HepG2 (cell line): ENCODE data around the gene RAB5B. TPM values are rescaled to one million over a fixed set of nuclear protein-coding genes. Genes with fewer than 3 reads are reported as not detected.
A peak's percentile ranks its signal among the peaks of the same experiment; 100 is the strongest.

Experiments
- AGO1 ChIP-seq: fragments of 200-400 bp; formaldehyde crosslinking; IDR thresholded peaks from 2 replicates; pipeline ENCODE4 v1.6.1; 2017; ENCODE audit warnings: mild to moderate bottlenecking, low read depth, low read length, moderate library complexity; ENCODE audit not compliant: poor library complexity, severe bottlenecking
- ARID3A ChIP-seq: IDR thresholded peaks from 2 replicates; pipeline ENCODE4 v1.6.1; 2012; ENCODE audit warnings: low read depth, low read length, improper control_type of control experiment
- DRAP1 ChIP-seq: IDR thresholded peaks from 2 replicates; pipeline ENCODE4 v1.6.1; 2016; ENCODE audit warnings: missing genetic modification reagents, missing compliant biosample characterization
- GLI4 ChIP-seq: sonication (generic); formaldehyde crosslinking; IDR thresholded peaks from 2 replicates; pipeline ENCODE4 v1.5.1; 2020; ENCODE audit warnings: missing genetic modification reagents, mild to moderate bottlenecking, moderate library complexity, borderline replicate concordance
- HMG20A ChIP-seq: IDR thresholded peaks from 2 replicates; pipeline ENCODE4 v1.6.1; 2016; ENCODE audit warnings: borderline replicate concordance
- HNRNPUL1 ChIP-seq: fragments of 200-400 bp; formaldehyde crosslinking; IDR thresholded peaks from 2 replicates; pipeline ENCODE4 v1.6.1; 2017; ENCODE audit warnings: low read depth, mild to moderate bottlenecking, low read length, moderate library complexity
- KMT2B ChIP-seq: IDR thresholded peaks from 2 replicates; pipeline ENCODE4 v1.6.1; 2016; ENCODE audit warnings: missing genetic modification reagents, missing compliant biosample characterization
- MXI1 ChIP-seq: IDR thresholded peaks from 3 replicates; pipeline ENCODE4 v1.6.1; 2012; ENCODE audit warnings: low read depth, low read length, inconsistent platforms, borderline replicate concordance
- PITX1 ChIP-seq: sonication (generic); formaldehyde crosslinking; IDR thresholded peaks from 2 replicates; pipeline ENCODE4 v1.5.1; 2020; ENCODE audit warnings: mild to moderate bottlenecking, missing genetic modification reagents
- SOX13 ChIP-seq, 3 experiments: fragments of 450-650 bp in 1 of 3; sonication (generic) in 1 of 3; formaldehyde crosslinking in 1 of 3; IDR thresholded peaks in 2 of 3; conservative IDR thresholded peaks in 1 of 3; 2 replicates each; pipeline versions ENCODE4 v1.5.0 to v1.6.1; 2016 to 2020; ENCODE audit warnings: antibody characterized with exemption in 1 of 3, mild to moderate bottlenecking in 1 of 3, missing compliant biosample characterization in 1 of 3, missing genetic modification reagents in 1 of 3, moderate library complexity in 1 of 3
- SOX6 ChIP-seq, 2 experiments: fragments of 450-650 bp in 1 of 2; sonication (generic) in 1 of 2; formaldehyde crosslinking in 1 of 2; IDR thresholded peaks; 2 replicates each; pipeline versions ENCODE4 v1.4.0 to v1.6.1; 2017 to 2020; ENCODE audit warnings: antibody characterized with exemption in 1 of 2, mild to moderate bottlenecking in 1 of 2, missing genetic modification reagents in 1 of 2
- TRIM24 ChIP-seq: sonication (generic); formaldehyde crosslinking; IDR thresholded peaks from 2 replicates; pipeline ENCODE4 v1.8.0; 2022; ENCODE audit warnings: mild to moderate bottlenecking, missing genetic modification reagents
- ZNF563 ChIP-seq: sonication (generic); formaldehyde crosslinking; IDR thresholded peaks from 2 replicates; pipeline ENCODE4 v1.8.0; 2022; ENCODE audit warnings: mild to moderate bottlenecking, moderate library complexity, missing genetic modification reagents
- polyA plus RNA-seq, 8 experiments: library from polyadenylated mRNA; depleted of rRNA in 3 of 8; stranded (reverse) in 7 of 8; unstranded in 1 of 8; fragments of >200 nt; fragmentation: Illumina TruSeq in 4 of 8; extraction: Trizol in 4 of 8; gene quantifications; 2 replicates each; pipeline versions ENCODE4 v1.2.1 to v1.2.3, GENCODE V29; 2011 to 2016; ENCODE audit warnings: low read depth in 4 of 8, missing spikeins in 1 of 8, mixed read lengths in 1 of 8; ENCODE audit not compliant: insufficient read depth in 1 of 8
- total RNA-seq, 5 experiments: library from RNA; depleted of rRNA; stranded (reverse); fragments of >200 nt; fragmentation: Illumina TruSeq; extraction: Trizol; gene quantifications; 2 replicates each; pipeline ENCODE4 v1.2.3, GENCODE V29; 2016; ENCODE audit warnings: low read depth in 1 of 5
- TF ChIP-seq, protein P1 (sequence below): sonication (generic); formaldehyde crosslinking; IDR thresholded peaks from 2 replicates; pipeline ENCODE4 v1.9.0; 2022; ENCODE audit warnings: missing genetic modification reagents, mild to moderate bottlenecking, borderline replicate concordance
- TF ChIP-seq, protein P2 (sequence below): sonication (generic); formaldehyde crosslinking; IDR thresholded peaks from 2 replicates; pipeline ENCODE4 v1.8.1; 2023; ENCODE audit warnings: missing genetic modification reagents, mild to moderate bottlenecking, borderline replicate concordance
- TF ChIP-seq, protein P3 (sequence below): IDR thresholded peaks from 2 replicates; pipeline ENCODE4 v1.6.1; 2018; ENCODE audit warnings: missing genetic modification reagents
- TF ChIP-seq, protein P4 (sequence below): IDR thresholded peaks from 2 replicates; pipeline ENCODE4 v1.4.0; 2020; ENCODE audit warnings: mild to moderate bottlenecking, missing genetic modification reagents

RAB5B gene
- total and polyA plus RNA-seq, 2 of the 13 experiments (the other 11 are each of a cell fraction or from before 2014, with no cell fraction given): 26.0 to 68.3 TPM

- TF ChIP-seq, protein P1, sequence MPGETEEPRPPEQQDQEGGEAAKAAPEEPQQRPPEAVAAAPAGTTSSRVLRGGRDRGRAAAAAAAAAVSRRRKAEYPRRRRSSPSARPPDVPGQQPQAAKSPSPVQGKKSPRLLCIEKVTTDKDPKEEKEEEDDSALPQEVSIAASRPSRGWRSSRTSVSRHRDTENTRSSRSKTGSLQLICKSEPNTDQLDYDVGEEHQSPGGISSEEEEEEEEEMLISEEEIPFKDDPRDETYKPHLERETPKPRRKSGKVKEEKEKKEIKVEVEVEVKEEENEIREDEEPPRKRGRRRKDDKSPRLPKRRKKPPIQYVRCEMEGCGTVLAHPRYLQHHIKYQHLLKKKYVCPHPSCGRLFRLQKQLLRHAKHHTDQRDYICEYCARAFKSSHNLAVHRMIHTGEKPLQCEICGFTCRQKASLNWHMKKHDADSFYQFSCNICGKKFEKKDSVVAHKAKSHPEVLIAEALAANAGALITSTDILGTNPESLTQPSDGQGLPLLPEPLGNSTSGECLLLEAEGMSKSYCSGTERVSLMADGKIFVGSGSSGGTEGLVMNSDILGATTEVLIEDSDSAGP (CRISPR knock-in tag): peak; percentile 98; the same call in 1 of the 2 replicates
- TF ChIP-seq, protein P2, sequence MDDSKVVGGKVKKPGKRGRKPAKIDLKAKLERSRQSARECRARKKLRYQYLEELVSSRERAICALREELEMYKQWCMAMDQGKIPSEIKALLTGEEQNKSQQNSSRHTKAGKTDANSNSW: 0 out of 2 replicates have a peak, but pooled peaks have one; percentile 49
- TF ChIP-seq TRIM24 (CRISPR knock-in tag): no peak
- TF ChIP-seq SOX13 (IDR thresholded peaks at IDR 0.05): 0 out of 2 replicates have a peak, but pooled peaks have one; percentile 18
- no peak for TF ChIP-seq SOX13 (CRISPR knock-in tag; conservative IDR thresholded peaks at IDR 0.05 in 1 of 2, IDR thresholded peaks at IDR 0.05 in 1 of 2)
- TF ChIP-seq ARID3A: no peak
- 0 out of 2 replicates have a peak, but pooled peaks have one; percentile 17 for TF ChIP-seq KMT2B (CRISPR knock-in tag)
- TF ChIP-seq, protein P3, sequence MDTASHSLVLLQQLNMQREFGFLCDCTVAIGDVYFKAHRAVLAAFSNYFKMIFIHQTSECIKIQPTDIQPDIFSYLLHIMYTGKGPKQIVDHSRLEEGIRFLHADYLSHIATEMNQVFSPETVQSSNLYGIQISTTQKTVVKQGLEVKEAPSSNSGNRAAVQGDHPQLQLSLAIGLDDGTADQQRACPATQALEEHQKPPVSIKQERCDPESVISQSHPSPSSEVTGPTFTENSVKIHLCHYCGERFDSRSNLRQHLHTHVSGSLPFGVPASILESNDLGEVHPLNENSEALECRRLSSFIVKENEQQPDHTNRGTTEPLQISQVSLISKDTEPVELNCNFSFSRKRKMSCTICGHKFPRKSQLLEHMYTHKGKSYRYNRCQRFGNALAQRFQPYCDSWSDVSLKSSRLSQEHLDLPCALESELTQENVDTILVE (CRISPR knock-in tag): peak; percentile 56
- no peak for TF ChIP-seq HNRNPUL1
- TF ChIP-seq PITX1 (CRISPR knock-in tag): peak; percentile 21
- TF ChIP-seq, protein P4, sequence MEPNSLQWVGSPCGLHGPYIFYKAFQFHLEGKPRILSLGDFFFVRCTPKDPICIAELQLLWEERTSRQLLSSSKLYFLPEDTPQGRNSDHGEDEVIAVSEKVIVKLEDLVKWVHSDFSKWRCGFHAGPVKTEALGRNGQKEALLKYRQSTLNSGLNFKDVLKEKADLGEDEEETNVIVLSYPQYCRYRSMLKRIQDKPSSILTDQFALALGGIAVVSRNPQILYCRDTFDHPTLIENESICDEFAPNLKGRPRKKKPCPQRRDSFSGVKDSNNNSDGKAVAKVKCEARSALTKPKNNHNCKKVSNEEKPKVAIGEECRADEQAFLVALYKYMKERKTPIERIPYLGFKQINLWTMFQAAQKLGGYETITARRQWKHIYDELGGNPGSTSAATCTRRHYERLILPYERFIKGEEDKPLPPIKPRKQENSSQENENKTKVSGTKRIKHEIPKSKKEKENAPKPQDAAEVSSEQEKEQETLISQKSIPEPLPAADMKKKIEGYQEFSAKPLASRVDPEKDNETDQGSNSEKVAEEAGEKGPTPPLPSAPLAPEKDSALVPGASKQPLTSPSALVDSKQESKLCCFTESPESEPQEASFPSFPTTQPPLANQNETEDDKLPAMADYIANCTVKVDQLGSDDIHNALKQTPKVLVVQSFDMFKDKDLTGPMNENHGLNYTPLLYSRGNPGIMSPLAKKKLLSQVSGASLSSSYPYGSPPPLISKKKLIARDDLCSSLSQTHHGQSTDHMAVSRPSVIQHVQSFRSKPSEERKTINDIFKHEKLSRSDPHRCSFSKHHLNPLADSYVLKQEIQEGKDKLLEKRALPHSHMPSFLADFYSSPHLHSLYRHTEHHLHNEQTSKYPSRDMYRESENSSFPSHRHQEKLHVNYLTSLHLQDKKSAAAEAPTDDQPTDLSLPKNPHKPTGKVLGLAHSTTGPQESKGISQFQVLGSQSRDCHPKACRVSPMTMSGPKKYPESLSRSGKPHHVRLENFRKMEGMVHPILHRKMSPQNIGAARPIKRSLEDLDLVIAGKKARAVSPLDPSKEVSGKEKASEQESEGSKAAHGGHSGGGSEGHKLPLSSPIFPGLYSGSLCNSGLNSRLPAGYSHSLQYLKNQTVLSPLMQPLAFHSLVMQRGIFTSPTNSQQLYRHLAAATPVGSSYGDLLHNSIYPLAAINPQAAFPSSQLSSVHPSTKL (CRISPR knock-in tag): peak; percentile 7; the same call in 1 of the 2 replicates
- no peak for TF ChIP-seq HMG20A (CRISPR knock-in tag)
- peak; percentile 66; the same call in 1 of the 2 replicates for TF ChIP-seq GLI4
- TF ChIP-seq DRAP1 (CRISPR knock-in tag): peak; percentile 89; the same call in 1 of the 2 replicates
- TF ChIP-seq ZNF563: peak; percentile 4
- TF ChIP-seq MXI1: 0 out of 3 replicates have a peak, but pooled peaks have one; percentile 41
- TF ChIP-seq SOX6 (IDR thresholded peaks at IDR 0.05): no peak
- TF ChIP-seq SOX6 (CRISPR knock-in tag; IDR thresholded peaks at IDR 0.05): 0 out of 2 replicates have a peak, but pooled peaks have one; percentile 25
- no peak for TF ChIP-seq AGO1
Measured at GRCh38 chr12:55927588-55928502, 46.0 kb upstream of the RAB5B start, which contains the start of gene PYM1 (continued).
